GM23248 (cell line): ENCODE data around the gene UIMC1. TPM values are rescaled to one million over a fixed set of nuclear protein-coding genes. Genes with fewer than 3 reads are reported as not detected.

Source experiments
- DNase-seq: peaks from one replicate; pipeline ENCODE4 v3.0.0-alpha.2; 2015
- H2AFZ ChIP-seq: fragments of 200-600 bp; sonication (generic); 2 replicates; pipeline ENCODE4 v1.6.1; 2016; ENCODE audit warnings: antibody characterized with exemption
- H3F3A ChIP-seq: fragments of 200-600 bp; sonication (generic); 2 replicates; pipeline ENCODE4 v1.6.1; 2016; ENCODE audit warnings: mild to moderate bottlenecking, antibody characterized with exemption, mixed run types; ENCODE audit not compliant: insufficient read depth
- H3K27ac ChIP-seq: fragments of 200-600 bp; sonication (generic); 2 replicates; pipeline ENCODE4 v1.5.1; 2016; ENCODE audit warnings: mild to moderate bottlenecking
- H3K27me3 ChIP-seq: fragments of 200-600 bp; sonication (generic); replicated peaks from 2 replicates; pipeline ENCODE4 v1.6.1; 2016; ENCODE audit warnings: mild to moderate bottlenecking; ENCODE audit not compliant: insufficient read depth
- H3K36me3 ChIP-seq: fragments of 200-600 bp; sonication (generic); 2 replicates; pipeline ENCODE4 v1.6.1; 2016; ENCODE audit warnings: low read depth, mild to moderate bottlenecking
- H3K4me1 ChIP-seq: fragments of 200-600 bp; sonication (generic); 2 replicates; pipeline ENCODE4 v1.6.1; 2016; ENCODE audit warnings: mild to moderate bottlenecking; ENCODE audit not compliant: insufficient read depth
- H3K4me2 ChIP-seq: fragments of 200-600 bp; sonication (generic); one replicate; pipeline ENCODE4 v1.6.1; 2016; ENCODE audit warnings: mild to moderate bottlenecking; ENCODE audit not compliant: unreplicated experiment
- H3K4me3 ChIP-seq: fragments of 200-600 bp; sonication (generic); 2 replicates; pipeline ENCODE4 v1.5.1; 2016; ENCODE audit warnings: mild to moderate bottlenecking
- H3K79me2 ChIP-seq: fragments of 200-600 bp; sonication (generic); 2 replicates; pipeline ENCODE4 v1.6.1; 2016; ENCODE audit warnings: mild to moderate bottlenecking; ENCODE audit not compliant: insufficient read depth
- H3K9ac ChIP-seq: fragments of 200-600 bp; sonication (generic); 2 replicates; pipeline ENCODE4 v1.6.1; 2016; ENCODE audit warnings: mild to moderate bottlenecking
- H3K9me2 ChIP-seq: fragments of 200-600 bp; sonication (generic); 2 replicates; pipeline ENCODE4 v1.6.1; 2016; ENCODE audit warnings: mixed run types, mild to moderate bottlenecking, moderate library complexity; ENCODE audit not compliant: insufficient read depth
- H3K9me3 ChIP-seq: fragments of 200-600 bp; sonication (generic); one replicate; pipeline ENCODE4 v1.6.1; 2017; ENCODE audit warnings: low read depth
- H4K20me1 ChIP-seq: fragments of 200-600 bp; sonication (generic); 2 replicates; pipeline ENCODE4 v1.6.0; 2016; ENCODE audit not compliant: insufficient read depth
- EZH2 ChIP-seq: fragments of 200-600 bp; sonication (generic); IDR thresholded peaks from 2 replicates; pipeline ENCODE4 v1.6.1; 2018; ENCODE audit warnings: antibody characterized with exemption, mild to moderate bottlenecking; ENCODE audit not compliant: insufficient read depth, poor library complexity, severe bottlenecking
- EZH2phosphoT487 ChIP-seq: fragments of 200-600 bp; sonication (generic); IDR thresholded peaks from 2 replicates; pipeline ENCODE4 v1.6.1; 2018; ENCODE audit warnings: antibody characterized with exemption, moderate library complexity, mild to moderate bottlenecking, low read depth; ENCODE audit not compliant: insufficient read depth
- WGBS, 2 experiments: methylation state at CpG; one replicate each; pipeline ENCODE4 v1.1.6; 2015 to 2017; ENCODE audit warnings: low lambda C conversion rate in 2 of 2, low coverage in 1 of 2; ENCODE audit errors: missing lambda C conversion rate in 2 of 2; 5-methylcytosine and 5-hydroxymethylcytosine counted together
- in situ Hi-C: fragments of 300-500 bp; cut with MboI; formaldehyde crosslinking; loops from 2 replicates; pipeline ENCODE4 v1.15.0; 2020
- polyA plus RNA-seq: library from polyadenylated mRNA; unstranded; fragments of >200 nt; fragmentation: Nextera tagmentation; extraction: Ambion mirVana; gene quantifications from 2 replicates; pipeline ENCODE4 v1.2.1, GENCODE V29; 2016
- total RNA-seq: library from RNA; depleted of rRNA; stranded (reverse); fragments of >200 nt; shearing (Covaris generic); gene quantifications from 2 replicates; pipeline ENCODE4 v1.2.3, GENCODE V29; 2014

Gene UIMC1
- total and polyA plus RNA-seq, 2 experiments from 2014 or later = 18.4 to 27.6 TPM

DNA sequence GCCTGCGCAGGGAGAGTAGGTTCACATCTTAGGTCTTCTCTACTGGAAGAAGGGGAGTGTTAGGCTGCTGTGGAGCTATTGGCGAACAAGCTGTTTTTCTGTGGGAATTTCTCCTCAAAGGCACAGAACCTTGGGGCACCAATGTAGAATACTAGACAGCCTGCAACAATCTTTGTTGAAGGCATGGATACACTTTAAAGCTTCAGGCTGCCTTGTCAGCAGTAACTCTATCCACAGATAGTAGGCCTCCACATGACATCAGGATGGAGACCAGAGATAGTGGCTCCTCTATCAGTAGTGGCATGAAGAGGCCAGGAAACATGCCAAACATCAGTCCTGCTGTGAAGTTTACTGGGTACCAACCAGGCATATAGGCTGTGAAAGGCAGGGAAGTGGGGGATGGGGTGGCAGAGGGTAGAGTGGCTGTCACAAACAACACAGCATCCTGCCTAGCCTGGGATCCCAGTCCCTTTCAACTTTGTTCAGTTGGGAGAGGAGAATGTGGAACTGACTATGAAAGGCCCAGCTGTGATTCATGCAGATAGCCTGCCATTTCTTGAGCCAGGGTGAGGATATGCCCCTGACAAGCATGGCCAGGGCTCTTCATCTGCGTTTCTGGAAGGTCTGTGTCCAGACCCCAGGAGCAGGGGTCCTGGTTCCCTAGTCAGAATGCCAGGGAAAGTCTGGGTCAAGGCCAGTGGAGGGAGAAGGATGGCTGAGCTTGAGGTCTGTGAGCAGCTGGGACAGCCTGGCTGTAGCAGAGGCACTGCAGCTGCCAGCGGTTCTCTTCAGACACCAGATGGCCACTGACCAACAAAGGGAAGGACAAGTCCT is 106.4 kb downstream of the UIMC1 start:
- Histone ChIP-seq H3F3A (no peaks in the 10 kb centered on the region), H3K79me2 (no peaks in the 10 kb centered on the region), H2AFZ (no peak overlapping the region), H3K4me1 (no peaks in the 10 kb centered on the region), H3K27ac (no peak overlapping the region), H3K4me3 (no peak overlapping the region), H3K4me2 (no peak overlapping the region), H3K9me2 (no peaks in the 10 kb centered on the region), H3K27me3 (no peaks in the 10 kb centered on the region), H3K9ac (no peak overlapping the region), H3K36me3 (peaks cover 27% of the 10 kb centered on the region), H4K20me1 (no peaks in the 10 kb centered on the region), H3K9me3 (no peaks in the 10 kb centered on the region)
- DNase-seq = no peak
- WGBS, 2 experiments = 66 to 87% methylated on average over 4 of the region's 4 CpGs
- TF ChIP-seq EZH2 (no peak), EZH2phosphoT487 (no peak)
- in situ Hi-C loops = no loop called here

GRCh38 chr5:176899296-176899891 is 107.2 kb downstream of the UIMC1 start, which contains the start of gene HK3:
Gene HK3, minus strand, starts transcription at chr5:176899346. Its CDS starts 3,187 bp downstream, at chr5:176896159.
- Histone ChIP-seq H3K27ac (no peak within 1 kb of the TSS), H3K9me2 (no peaks in the 10 kb centered on the region), H3K9ac (no peak within 1 kb of the TSS), H3K27me3 (no peaks in the 10 kb centered on the region), H3F3A (no peaks in the 10 kb centered on the region), H3K79me2 (no peaks in the 10 kb centered on the region), H3K4me2 (no peak within 1 kb of the TSS), H3K4me1 (no peaks in the 10 kb centered on the region), H3K36me3 (peaks cover 20% of the 10 kb centered on the region), H3K4me3 (no peak within 1 kb of the TSS), H2AFZ (no peak within 1 kb of the TSS), H4K20me1 (no peaks in the 10 kb centered on the region), H3K9me3 (no peaks in the 10 kb centered on the region)
- in situ Hi-C loops = no loop called here
- TF ChIP-seq EZH2 = no peak
- no peak for TF ChIP-seq EZH2phosphoT487
- no peak for DNase-seq
- 69 to 72% methylated on average over 9 of the region's 9 CpGs for WGBS, 2 experiments

- in situ Hi-C loops = no loop called here
- Histone ChIP-seq H3K9me3 (no peaks in the 10 kb centered on the region), H3K4me2 (no peak overlapping the region), H3K4me3 (no peak overlapping the region), H4K20me1 (no peaks in the 10 kb centered on the region), H3K4me1 (no peaks in the 10 kb centered on the region), H3K27me3 (peaks cover 14% of the 10 kb centered on the region), H2AFZ (no peak overlapping the region), H3F3A (no peaks in the 10 kb centered on the region), H3K27ac (no peak overlapping the region), H3K9ac (no peak overlapping the region), H3K36me3 (no peaks in the 10 kb centered on the region), H3K79me2 (no peaks in the 10 kb centered on the region), H3K9me2 (no peaks in the 10 kb centered on the region)
- WGBS, 2 experiments = 15 to 20% methylated on average over 3 of the region's 3 CpGs
- no peak for DNase-seq
- no peak for TF ChIP-seq EZH2phosphoT487
- no peak for TF ChIP-seq EZH2
These were observed 109.3 kb downstream of the UIMC1 start for GRCh38 chr5:176897263-176897662.

- 62 to 63% methylated on average over 4 of the region's 4 CpGs for WGBS, 2 experiments
- DNase-seq = no peak
These were observed 110.7 kb downstream of the UIMC1 start for GRCh38 chr5:176895831-176896230.

More at GRCh38 chr5:176895831-176896230, 110.7 kb downstream of the UIMC1 start:
- Histone ChIP-seq H3K4me3 (no peak overlapping the region), H3K9ac (no peak overlapping the region), H3K27ac (no peak overlapping the region), H3F3A (no peaks in the 10 kb centered on the region), H3K27me3 (peaks cover 26% of the 10 kb centered on the region), H3K4me1 (no peaks in the 10 kb centered on the region), H3K79me2 (no peaks in the 10 kb centered on the region), H4K20me1 (no peaks in the 10 kb centered on the region), H3K9me3 (no peaks in the 10 kb centered on the region), H3K4me2 (no peak overlapping the region), H3K36me3 (no peaks in the 10 kb centered on the region), H2AFZ (no peak overlapping the region), H3K9me2 (no peaks in the 10 kb centered on the region)
- in situ Hi-C loops = no loop called here
- no peak for TF ChIP-seq EZH2phosphoT487
- no peak for TF ChIP-seq EZH2
